ENCODE data around the gene CCDC167.

The CCDC167 gene

GRCh38 chr6:37491171-37491829 is 8.4 kb downstream of the CCDC167 start:
- H3K4me3 ChIP-seq (ENCODE audit: low read depth, low read length), result no peak overlapping the region

GRCh38 chr6:37490536-37491170 is 9.0 kb downstream of the CCDC167 start:
- H3K4me3 ChIP-seq (ENCODE audit: low read depth, low read length), result no peak overlapping the region

- no peak overlapping the region for H3K4me3 ChIP-seq (ENCODE audit: low read depth, low read length)
Measured at GRCh38 chr6:37489697-37490336, 9.9 kb downstream of the CCDC167 start.

- H3K4me3 ChIP-seq (ENCODE audit: low read depth, low read length), result no peak overlapping the region
Measured at GRCh38 chr6:37488476-37488875, 11.2 kb downstream of the CCDC167 start.

GRCh38 chr6:37487591-37488380 is 11.9 kb downstream of the CCDC167 start:
- no peak overlapping the region for H3K4me3 ChIP-seq (ENCODE audit: low read depth, low read length)

GRCh38 chr6:37486121-37486839 is 13.4 kb downstream of the CCDC167 start:
- H3K4me3 ChIP-seq (ENCODE audit: low read depth, low read length), result no peak overlapping the region

GRCh38 chr6:37485291-37485702 is 14.4 kb downstream of the CCDC167 start:
- no peak overlapping the region for H3K4me3 ChIP-seq (ENCODE audit: low read depth, low read length)

- H3K4me3 ChIP-seq (ENCODE audit: low read depth, low read length), result no peak overlapping the region
Measured at GRCh38 chr6:37484786-37485170, 14.9 kb downstream of the CCDC167 start.

- no peak overlapping the region for H3K4me3 ChIP-seq (ENCODE audit: low read depth, low read length)
Measured at GRCh38 chr6:37483917-37484785, 15.5 kb downstream of the CCDC167 start.

GRCh38 chr6:37483252-37483901 is 16.3 kb downstream of the CCDC167 start:
- H3K4me3 ChIP-seq (ENCODE audit: low read depth, low read length), result no peak overlapping the region

- no peak overlapping the region for H3K4me3 ChIP-seq (ENCODE audit: low read depth, low read length)
Measured at GRCh38 chr6:37482606-37483251, 17.0 kb downstream of the CCDC167 start.

GRCh38 chr6:37481711-37482605 is 17.7 kb downstream of the CCDC167 start:
- no peak overlapping the region for H3K4me3 ChIP-seq (ENCODE audit: low read depth, low read length)

GRCh38 chr6:37480951-37481534 is 18.6 kb downstream of the CCDC167 start:
- no peak overlapping the region for H3K4me3 ChIP-seq (ENCODE audit: low read depth, low read length)

- no peak overlapping the region for H3K4me3 ChIP-seq (ENCODE audit: low read depth, low read length)
Measured at GRCh38 chr6:37480118-37480736, 19.5 kb downstream of the CCDC167 start.

GRCh38 chr6:37479266-37479854 is 20.3 kb downstream of the CCDC167 start:
- no peak overlapping the region for H3K4me3 ChIP-seq (ENCODE audit: low read depth, low read length)

GRCh38 chr6:37478827-37479226 is 20.9 kb downstream of the CCDC167 start:
- no peak overlapping the region for H3K4me3 ChIP-seq (ENCODE audit: low read depth, low read length)

Data from iPS-11a (cell line).